ENCODE measurements around the gene SAP30. TPM values are rescaled to one million over a fixed set of nuclear protein-coding genes. Genes with fewer than 3 reads are reported as not detected.

The SAP30 gene
- total RNA-seq, 1 donor from 2014 or later = 34.0 TPM

GRCh38 chr4:173346074-173346473, 24.7 kb upstream of the SAP30 start:
- TF ChIP-seq CTCF (conservative IDR thresholded peaks at IDR 0.05; ENCODE audit: low read depth, low read length) = no peak
- H3K4me3 ChIP-seq (ENCODE audit: low read depth, low read length) = no peak overlapping the region
- DNase-seq (ENCODE audit: low read depth) = no peak

GRCh38 chr4:173347467-173347866, 23.3 kb upstream of the SAP30 start:
- no peak overlapping the region for H3K4me3 ChIP-seq (ENCODE audit: low read depth, low read length)
- TF ChIP-seq CTCF (conservative IDR thresholded peaks at IDR 0.05; ENCODE audit: low read depth, low read length) = no peak
- no peak for DNase-seq (ENCODE audit: low read depth)

GRCh38 chr4:173357939-173358338, 12.8 kb upstream of the SAP30 start:
- no peak for DNase-seq (ENCODE audit: low read depth)
- no peak for TF ChIP-seq CTCF (conservative IDR thresholded peaks at IDR 0.05; ENCODE audit: low read depth, low read length)
- no peak overlapping the region for H3K4me3 ChIP-seq (ENCODE audit: low read depth, low read length)

GRCh38 chr4:173360587-173361221, 10.1 kb upstream of the SAP30 start:
- DNase-seq (ENCODE audit: low read depth) = no peak
- no peak overlapping the region for H3K4me3 ChIP-seq (ENCODE audit: low read depth, low read length)
- TF ChIP-seq CTCF (conservative IDR thresholded peaks at IDR 0.05; ENCODE audit: low read depth, low read length) = peak; percentile 56

GRCh38 chr4:173362666-173363065, 8.1 kb upstream of the SAP30 start:
- TF ChIP-seq CTCF (conservative IDR thresholded peaks at IDR 0.05; ENCODE audit: low read depth, low read length) = no peak
- DNase-seq (ENCODE audit: low read depth) = no peak
- no peak overlapping the region for H3K4me3 ChIP-seq (ENCODE audit: low read depth, low read length)

GRCh38 chr4:173365359-173365996, 5.3 kb upstream of the SAP30 start:
- no peak for DNase-seq (ENCODE audit: low read depth)
- no peak for TF ChIP-seq CTCF (conservative IDR thresholded peaks at IDR 0.05; ENCODE audit: low read depth, low read length)
- no peak overlapping the region for H3K4me3 ChIP-seq (ENCODE audit: low read depth, low read length)

- no peak for DNase-seq (ENCODE audit: low read depth)
- no peak for TF ChIP-seq CTCF (conservative IDR thresholded peaks at IDR 0.05; ENCODE audit: low read depth, low read length)
- no peak overlapping the region for H3K4me3 ChIP-seq (ENCODE audit: low read depth, low read length)
Observed at GRCh38 chr4:173367285-173367684, 3.5 kb upstream of the SAP30 start.
